Right lobe of liver (tissue), 4 donors: ENCODE data around the gene POLR2F.

Experiments used
- POLR2A ChIP-seq: fragments of 450-650 bp; IDR thresholded peaks from one replicate; pipeline ENCODE4 v1.6.1; 2017; ENCODE audit warnings: antibody characterized with exemption, mild to moderate bottlenecking
- TF ChIP-seq, protein P1 (sequence below), 4 donors: fragments of 200-600 bp in 3 of 4; fragments of 450-650 bp in 1 of 4; IDR thresholded peaks; one replicate each; pipeline versions ENCODE4 v1.5.1 to v1.8.0; 2016 to 2022; ENCODE audit warnings: antibody characterized with exemption in 4 of 4, mild to moderate bottlenecking in 2 of 4
- donor health status: DM: no; HTN: no; CAD: no.
- donor health status: DM: no; HTN: no; CAD: no.
- donor health status: DM: no; HTN: yes; CAD: no.

- TF ChIP-seq, protein P1, sequence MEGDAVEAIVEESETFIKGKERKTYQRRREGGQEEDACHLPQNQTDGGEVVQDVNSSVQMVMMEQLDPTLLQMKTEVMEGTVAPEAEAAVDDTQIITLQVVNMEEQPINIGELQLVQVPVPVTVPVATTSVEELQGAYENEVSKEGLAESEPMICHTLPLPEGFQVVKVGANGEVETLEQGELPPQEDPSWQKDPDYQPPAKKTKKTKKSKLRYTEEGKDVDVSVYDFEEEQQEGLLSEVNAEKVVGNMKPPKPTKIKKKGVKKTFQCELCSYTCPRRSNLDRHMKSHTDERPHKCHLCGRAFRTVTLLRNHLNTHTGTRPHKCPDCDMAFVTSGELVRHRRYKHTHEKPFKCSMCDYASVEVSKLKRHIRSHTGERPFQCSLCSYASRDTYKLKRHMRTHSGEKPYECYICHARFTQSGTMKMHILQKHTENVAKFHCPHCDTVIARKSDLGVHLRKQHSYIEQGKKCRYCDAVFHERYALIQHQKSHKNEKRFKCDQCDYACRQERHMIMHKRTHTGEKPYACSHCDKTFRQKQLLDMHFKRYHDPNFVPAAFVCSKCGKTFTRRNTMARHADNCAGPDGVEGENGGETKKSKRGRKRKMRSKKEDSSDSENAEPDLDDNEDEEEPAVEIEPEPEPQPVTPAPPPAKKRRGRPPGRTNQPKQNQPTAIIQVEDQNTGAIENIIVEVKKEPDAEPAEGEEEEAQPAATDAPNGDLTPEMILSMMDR (IDR thresholded peaks at IDR 0.05), result no peak
- TF ChIP-seq POLR2A, result no peak
These were observed 31.6 kb downstream of the POLR2F start for GRCh38 chr22:37985050-37985585.
